Endothelial cell (in vitro differentiated cells): ENCODE data around the gene VSTM1. TPM values are rescaled to one million over a fixed set of nuclear protein-coding genes. Genes with fewer than 3 reads are reported as not detected.

Source experiments
- DNase-seq: peaks from one replicate; pipeline ENCODE4 v3.0.0; 2021; ENCODE audit warnings: low spot score
- H3K27ac Mint-ChIP-seq: one replicate; pipeline ENCODE4 v1.8.0; 2021; ENCODE audit warnings: mixed read lengths, inconsistent platforms; ENCODE audit not compliant: unreplicated experiment
- H3K27me3 Mint-ChIP-seq: one replicate; pipeline ENCODE4 v1.8.0; 2021; ENCODE audit warnings: mild to moderate bottlenecking, moderate library complexity, mixed read lengths, inconsistent platforms; ENCODE audit not compliant: unreplicated experiment
- H3K36me3 Mint-ChIP-seq: one replicate; pipeline ENCODE4 v1.8.0; 2021; ENCODE audit warnings: mild to moderate bottlenecking, low read depth, mixed read lengths, inconsistent platforms; ENCODE audit not compliant: unreplicated experiment
- H3K4me1 Mint-ChIP-seq: one replicate; pipeline ENCODE4 v1.8.0; 2021; ENCODE audit warnings: mild to moderate bottlenecking, mixed read lengths, inconsistent platforms; ENCODE audit not compliant: unreplicated experiment
- H3K4me3 Mint-ChIP-seq: one replicate; pipeline ENCODE4 v1.8.0; 2021; ENCODE audit warnings: mild to moderate bottlenecking, mixed read lengths, inconsistent platforms; ENCODE audit not compliant: unreplicated experiment
- H3K9me3 Mint-ChIP-seq: one replicate; pipeline ENCODE4 v1.8.0; 2021; ENCODE audit warnings: mixed read lengths, inconsistent platforms; ENCODE audit not compliant: unreplicated experiment
- CTCF ChIP-seq: fragments of 200-600 bp; sonication (generic); IDR thresholded peaks from one replicate; pipeline ENCODE4 v1.5.0; 2021; ENCODE audit warnings: antibody characterized with exemption; ENCODE audit not compliant: unreplicated experiment
- total RNA-seq: library from RNA; stranded (reverse); fragmentation: NEBNext Ultra II Directional; extraction: Animal tissue kit (Norgen Biotek cat#: 25700); gene quantifications from one replicate; pipeline ENCODE4 v1.2.1, GENCODE V29; 2021; ENCODE audit not compliant: unreplicated experiment

Gene VSTM1
- total RNA-seq, 1 donor from 2014 or later = 2.2 TPM

GRCh38 chr19:53992211-53992610 lies 71.5 kb downstream of the VSTM1 start:
- no peaks in the 10 kb centered on the region for H3K9me3 Mint-ChIP-seq
- peaks cover 5% of the 10 kb centered on the region for H3K36me3 Mint-ChIP-seq
- no peak for TF ChIP-seq CTCF
- H3K27me3 Mint-ChIP-seq = peaks cover 13% of the 10 kb centered on the region
- H3K4me1 Mint-ChIP-seq = peaks cover 13% of the 10 kb centered on the region
- H3K27ac Mint-ChIP-seq = no peak overlapping the region
- H3K4me3 Mint-ChIP-seq = no peak overlapping the region
- no peak for DNase-seq

- Mint-ChIP-seq H3K9me3 (no peaks in the 10 kb centered on the region), H3K36me3 (peaks cover 5% of the 10 kb centered on the region), H3K4me3 (no peak within 1 kb of the TSS), H3K4me1 (peaks cover 13% of the 10 kb centered on the region), H3K27me3 (peaks cover 13% of the 10 kb centered on the region), H3K27ac (no peak within 1 kb of the TSS)
- TF ChIP-seq CTCF = no peak
- peak; percentile 30 for DNase-seq
Observed at GRCh38 chr19:53991224-53992113, 72.2 kb downstream of the VSTM1 start, which contains the start of gene CACNG6. TSS of gene CACNG6 (plus strand) at chr19:53991637. CDS start at chr19:53992878, 1,241 bp downstream.

Other genes with a start within 250 kb of the VSTM1 start
- gene NLRP12, start 239.6 kb downstream of the VSTM1 start, total RNA-seq = 2.1 TPM
- 123 TPM for gene MYADM, start 196.0 kb downstream of the VSTM1 start, total RNA-seq
- 0.92 TPM for gene PRKCG, start 181.7 kb downstream of the VSTM1 start, total RNA-seq
- 0.51 TPM for gene CACNG7, start 154.6 kb downstream of the VSTM1 start, total RNA-seq
- 12.9 TPM for gene CACNG8, start 101.0 kb downstream of the VSTM1 start, total RNA-seq
- gene CACNG6, start 72.3 kb downstream of the VSTM1 start, total RNA-seq = 0.21 TPM
- gene TARM1, start 17.5 kb upstream of the VSTM1 start, total RNA-seq = not detected
- 0.21 TPM for gene OSCAR, start 36.9 kb upstream of the VSTM1 start, total RNA-seq
- gene NDUFA3, start 39.0 kb upstream of the VSTM1 start, total RNA-seq = 126 TPM
- 24.8 TPM for gene TFPT, start 51.8 kb upstream of the VSTM1 start, total RNA-seq
- gene PRPF31, start 51.9 kb upstream of the VSTM1 start, total RNA-seq = 71.7 TPM
- gene CNOT3, start 73.9 kb upstream of the VSTM1 start, total RNA-seq = 62.2 TPM
- 3.4 TPM for gene LENG1, start 95.8 kb upstream of the VSTM1 start, total RNA-seq
- 2.6 TPM for gene TMC4, start 109.3 kb upstream of the VSTM1 start, total RNA-seq
- gene MBOAT7, start 125.7 kb upstream of the VSTM1 start, total RNA-seq = 203 TPM
- gene TSEN34, start 127.4 kb upstream of the VSTM1 start, total RNA-seq = 27.8 TPM
- gene RPS9, start 137.0 kb upstream of the VSTM1 start, total RNA-seq = 1,195 TPM
- not detected for gene LILRB3, start 159.1 kb upstream of the VSTM1 start, total RNA-seq
- not detected for gene LILRA6, start 178.9 kb upstream of the VSTM1 start, total RNA-seq
- gene LILRB5, start 193.4 kb upstream of the VSTM1 start, total RNA-seq = not detected
- not detected for gene LILRB2, start 217.2 kb upstream of the VSTM1 start, total RNA-seq
- not detected for gene LILRA5, start 249.3 kb upstream of the VSTM1 start, total RNA-seq